Activated CD8-positive, alpha-beta memory T cell treated with anti-CD3 and anti-CD28 coated beads, Interleukin-2, amount 10 ng/mL, durations not matched to agents 7 days and 5 days (primary cell): Measurements from ENCODE around the gene ZNRD2. TPM values are rescaled to one million over a fixed set of nuclear protein-coding genes. Genes with fewer than 3 reads are reported as not detected.

Source experiments
- ATAC-seq: fragments of 150-1000 bp; cut with Tn5 transposase; one replicate; pipeline ENCODE4 v1.10.0; 2021; ENCODE audit warnings: moderate library complexity
- CTCF ChIA-PET: fragments of 350-600 bp; sonication (Branson Sonifier 250); formaldehyde crosslinking; loops from one replicate; lab custom pipeline; 2021; ENCODE audit warnings: antibody characterized with exemption; lab: Charles Lee
- DNase-seq: peaks from one replicate; pipeline ENCODE4 v3.0.0-alpha.2; 2020
- H3K27ac Mint-ChIP-seq: one replicate; pipeline ENCODE4 v1.8.0; 2021; ENCODE audit warnings: mild to moderate bottlenecking, mixed read lengths
- H3K27me3 Mint-ChIP-seq: one replicate; pipeline ENCODE4 v1.8.0; 2021; ENCODE audit warnings: mixed read lengths
- H3K36me3 Mint-ChIP-seq: one replicate; pipeline ENCODE4 v1.8.0; 2021; ENCODE audit warnings: mild to moderate bottlenecking, mixed read lengths
- H3K4me1 Mint-ChIP-seq: one replicate; pipeline ENCODE4 v1.8.0; 2021; ENCODE audit warnings: mixed read lengths
- H3K4me3 Mint-ChIP-seq: one replicate; pipeline ENCODE4 v1.8.0; 2021; ENCODE audit warnings: mild to moderate bottlenecking, moderate library complexity, mixed read lengths
- H3K9me3 Mint-ChIP-seq: one replicate; pipeline ENCODE4 v1.8.0; 2022; ENCODE audit warnings: low read depth, mixed read lengths
- total RNA-seq, 2 experiments: library from RNA; stranded (reverse); gene quantifications; one replicate each; pipeline ENCODE4 v1.2.3, GENCODE V29; 2021

ZNRD2 gene
- total RNA-seq, 2 experiments from 2014 or later = 42.1 to 45.5 TPM

DNA sequence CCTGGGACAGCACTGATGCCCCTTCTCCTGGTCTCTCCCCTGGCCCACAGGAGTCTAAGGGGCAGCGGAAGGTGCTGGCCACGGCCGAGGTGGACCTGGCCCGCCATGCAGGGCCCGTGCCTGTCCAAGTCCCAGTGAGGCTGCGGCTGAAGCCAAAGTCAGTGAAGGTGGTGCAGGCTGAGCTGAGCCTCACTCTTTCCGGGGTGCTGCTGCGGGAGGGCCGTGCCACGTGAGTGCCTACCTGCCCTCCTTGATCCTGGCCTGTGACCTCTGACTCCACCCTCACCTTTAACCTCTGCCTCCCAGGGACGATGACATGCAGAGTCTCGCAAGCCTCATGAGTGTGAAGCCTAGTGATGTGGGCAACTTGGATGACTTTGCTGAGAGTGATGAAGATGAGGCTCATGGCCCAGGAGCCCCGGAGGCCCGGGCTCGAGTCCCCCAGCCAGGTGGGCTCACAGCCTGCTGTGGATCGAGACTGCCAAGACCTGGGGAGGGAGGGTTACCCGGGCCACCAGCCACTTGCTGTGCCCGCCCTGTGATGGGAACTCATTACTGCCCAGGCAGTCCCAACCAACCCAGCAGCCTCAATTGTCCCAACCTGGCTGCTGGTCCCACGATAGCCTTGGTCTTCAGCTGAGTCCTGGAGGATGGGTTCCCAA lies 9.9 kb downstream of the ZNRD2 start:
- H3K4me1 Mint-ChIP-seq = peaks cover 39% of the 10 kb centered on the region
- H3K27ac Mint-ChIP-seq = no peak overlapping the region
- H3K36me3 Mint-ChIP-seq = peaks cover 28% of the 10 kb centered on the region
- H3K9me3 Mint-ChIP-seq = no peaks in the 10 kb centered on the region
- no peak for ATAC-seq
- DNase-seq = no peak
- no peak overlapping the region for H3K4me3 Mint-ChIP-seq
- CTCF ChIA-PET = interaction anchor here (1.6 to 7.1 kb wide), 2 partner anchors 10 to 39 kb away, joined by 6 to 172 read pairs; partner anchors contain the start of gene KCNK7
- H3K27me3 Mint-ChIP-seq = no peaks in the 10 kb centered on the region

- Mint-ChIP-seq H3K9me3 (no peaks in the 10 kb centered on the region), H3K36me3 (peaks cover 28% of the 10 kb centered on the region), H3K4me3 (no peak overlapping the region), H3K27me3 (no peaks in the 10 kb centered on the region), H3K27ac (no peak overlapping the region), H3K4me1 (peaks cover 35% of the 10 kb centered on the region)
- CTCF ChIA-PET = interaction anchor here (1.6 to 7.1 kb wide), 2 partner anchors 10 to 40 kb away, joined by 6 to 172 read pairs; partner anchors contain the start of gene KCNK7
- DNase-seq (no peak), ATAC-seq (no peak)
These were observed 10.5 kb downstream of the ZNRD2 start for GRCh38 chr11:65580756-65581155.

DNA sequence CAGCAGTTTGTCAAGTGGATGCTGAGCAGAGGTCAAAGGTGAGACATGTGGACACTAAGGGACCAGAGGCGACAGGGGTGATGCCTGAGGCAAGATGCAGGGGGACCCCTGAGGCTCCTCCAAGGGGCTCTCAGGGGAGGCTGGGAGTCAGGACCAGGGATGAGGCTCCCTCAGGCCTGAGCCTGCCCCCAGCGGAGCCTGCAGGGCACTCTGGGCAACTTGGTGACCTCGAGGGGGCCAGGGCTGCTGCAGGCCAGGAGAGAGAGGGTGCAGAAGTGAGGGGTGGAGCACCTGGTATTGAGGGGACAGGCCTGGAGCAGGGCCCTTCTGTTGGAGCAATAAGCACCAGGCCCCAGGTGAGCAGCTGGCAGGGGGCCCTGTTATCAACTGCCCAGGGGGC lies 11.7 kb downstream of the ZNRD2 start:
- Mint-ChIP-seq H3K36me3 (peaks cover 31% of the 10 kb centered on the region), H3K9me3 (no peaks in the 10 kb centered on the region), H3K27me3 (no peaks in the 10 kb centered on the region), H3K4me1 (peaks cover 47% of the 10 kb centered on the region), H3K4me3 (no peak overlapping the region), H3K27ac (peak overlapping the region; percentile 31)
- CTCF ChIA-PET = interaction anchor here (1.0 to 3.0 kb wide), 3 partner anchors 12 to 41 kb away, joined by 3 to 12 read pairs (median 6); no protein-coding TSS in a partner anchor
- no peak for DNase-seq
- no peak for ATAC-seq

GRCh38 chr11:65583589-65583988 lies 13.3 kb downstream of the ZNRD2 start:
- peaks cover 51% of the 10 kb centered on the region for H3K4me1 Mint-ChIP-seq
- CTCF ChIA-PET = interaction anchor here (1.0 to 3.0 kb wide), 2 partner anchors 11 kb away, joined by 6 to 12 read pairs; partner anchors contain the start of gene FAM89B
- no peaks in the 10 kb centered on the region for H3K27me3 Mint-ChIP-seq
- no peaks in the 10 kb centered on the region for H3K9me3 Mint-ChIP-seq
- no peak overlapping the region for H3K4me3 Mint-ChIP-seq
- peaks cover 31% of the 10 kb centered on the region for H3K36me3 Mint-ChIP-seq
- DNase-seq (no peak), ATAC-seq (no peak)
- peak overlapping the region; percentile 48 for H3K27ac Mint-ChIP-seq

DNA sequence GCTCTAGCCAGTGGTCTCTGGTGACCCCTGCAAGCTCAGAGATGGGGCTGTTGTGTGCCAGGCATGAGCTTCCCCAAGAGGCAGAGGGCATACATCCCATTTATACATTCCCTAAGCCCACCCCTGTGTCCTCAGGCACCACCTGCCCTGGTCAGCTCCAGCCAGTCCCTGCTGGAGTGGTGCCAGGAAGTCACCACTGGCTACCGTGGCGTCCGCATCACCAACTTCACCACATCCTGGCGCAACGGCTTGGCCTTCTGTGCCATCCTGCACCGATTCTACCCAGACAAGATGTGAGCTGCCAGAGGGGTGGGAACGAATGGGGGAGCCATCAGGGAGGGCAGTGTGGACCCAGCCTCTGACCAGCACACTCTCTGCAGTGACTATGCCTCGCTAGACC lies 13.8 kb downstream of the ZNRD2 start:
- Mint-ChIP-seq H3K36me3 (peaks cover 30% of the 10 kb centered on the region), H3K27me3 (no peaks in the 10 kb centered on the region), H3K9me3 (no peaks in the 10 kb centered on the region), H3K4me1 (peaks cover 53% of the 10 kb centered on the region), H3K27ac (no peak overlapping the region), H3K4me3 (no peak overlapping the region)
- DNase-seq (no peak), ATAC-seq (no peak)
- CTCF ChIA-PET = interaction anchor here (1.0 to 12.7 kb wide), 3 partner anchors 10 to 43 kb away, joined by 6 to 209 read pairs (median 12); partner anchors contain the start of gene FAM89B

- Mint-ChIP-seq H3K4me1 (peaks cover 55% of the 10 kb centered on the region), H3K27ac (no peak overlapping the region), H3K4me3 (no peak overlapping the region), H3K27me3 (no peaks in the 10 kb centered on the region), H3K36me3 (peaks cover 27% of the 10 kb centered on the region), H3K9me3 (no peaks in the 10 kb centered on the region)
- CTCF ChIA-PET = interaction anchor here (1.0 to 12.7 kb wide), 4 partner anchors 9 to 43 kb away, joined by 6 to 209 read pairs (median 78); partner anchors contain the start of genes FAM89B and ZNRD2
- DNase-seq = no peak
- no peak for ATAC-seq
These were observed 14.5 kb downstream of the ZNRD2 start for GRCh38 chr11:65584723-65585171.

DNA sequence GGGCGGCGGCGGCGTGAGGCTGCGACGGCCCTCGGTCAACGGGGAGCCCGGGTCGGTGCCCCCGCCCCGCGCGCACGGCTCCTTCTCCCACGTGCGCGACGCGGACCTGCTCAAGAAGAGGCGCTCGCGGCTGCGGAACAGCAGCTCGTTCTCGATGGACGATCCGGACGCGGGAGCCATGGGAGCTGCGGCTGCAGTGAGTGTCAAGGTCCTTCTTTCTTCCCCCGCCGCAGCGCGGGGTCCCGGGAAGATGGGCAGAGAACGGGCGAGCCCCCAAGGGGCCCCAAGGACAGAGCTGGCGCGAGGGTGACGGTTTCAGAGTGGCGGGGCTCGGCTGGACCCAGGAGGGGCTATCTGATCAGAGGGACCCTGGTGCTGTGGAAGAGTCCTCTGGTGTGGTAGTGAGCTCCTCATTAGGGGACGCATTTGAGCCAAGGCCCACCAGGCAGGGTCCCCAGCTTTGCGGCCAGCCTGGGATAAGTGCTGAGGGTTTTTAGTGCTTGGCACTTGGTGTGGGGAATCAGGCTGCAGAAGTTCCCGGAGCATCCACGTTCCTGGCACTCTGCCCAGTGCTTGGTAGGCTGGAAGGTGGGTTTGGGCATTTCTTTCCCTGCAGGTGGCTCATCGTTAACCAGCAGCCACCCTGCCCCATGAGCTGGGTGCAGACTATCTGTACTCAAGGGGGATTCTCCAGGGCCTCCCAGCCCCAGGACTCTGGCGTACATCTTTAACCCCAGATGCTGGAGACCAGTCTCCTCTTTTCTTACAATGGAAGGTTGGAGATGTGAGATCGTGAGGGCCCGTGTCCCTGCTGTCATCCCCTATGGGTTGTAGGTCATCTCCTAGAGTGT lies 15.3 kb downstream of the ZNRD2 start:
- no peak overlapping the region for H3K4me3 Mint-ChIP-seq
- H3K27ac Mint-ChIP-seq = peak overlapping the region; percentile 60
- DNase-seq (no peak), ATAC-seq (no peak)
- no peaks in the 10 kb centered on the region for H3K27me3 Mint-ChIP-seq
- peaks cover 27% of the 10 kb centered on the region for H3K36me3 Mint-ChIP-seq
- H3K4me1 Mint-ChIP-seq = peaks cover 57% of the 10 kb centered on the region
- CTCF ChIA-PET = interaction anchor here (0.7 to 12.7 kb wide), 6 partner anchors 8 to 404 kb away, joined by 3 to 209 read pairs (median 76); partner anchors contain the start of genes CAPN1, EHBP1L1, FAM89B and ZNRD2
- H3K9me3 Mint-ChIP-seq = no peaks in the 10 kb centered on the region

DNA sequence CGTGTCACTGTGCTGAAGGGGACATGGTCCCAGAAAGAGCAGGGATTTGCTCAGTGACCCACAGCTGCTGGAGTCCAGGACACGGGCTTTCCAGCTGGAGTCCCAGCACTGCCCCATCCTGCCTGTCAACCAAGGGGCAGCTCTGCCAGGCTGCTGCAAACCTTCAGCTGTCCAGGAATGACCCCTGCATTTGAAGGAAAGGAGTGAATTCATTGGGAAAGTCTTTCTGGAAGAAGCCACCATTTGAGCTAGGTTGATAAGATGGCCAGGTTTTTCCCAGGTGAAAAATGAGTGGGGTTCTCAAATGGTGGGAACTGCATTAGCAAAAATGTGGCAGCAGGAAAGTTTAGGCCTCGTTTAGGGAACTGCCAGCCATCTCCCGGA lies 16.0 kb downstream of the ZNRD2 start:
- H3K9me3 Mint-ChIP-seq = no peaks in the 10 kb centered on the region
- peak overlapping the region; percentile 60 for H3K27ac Mint-ChIP-seq
- H3K36me3 Mint-ChIP-seq = peaks cover 26% of the 10 kb centered on the region
- no peaks in the 10 kb centered on the region for H3K27me3 Mint-ChIP-seq
- peaks cover 57% of the 10 kb centered on the region for H3K4me1 Mint-ChIP-seq
- DNase-seq = no peak
- ATAC-seq = no peak
- no peak overlapping the region for H3K4me3 Mint-ChIP-seq
- CTCF ChIA-PET = interaction anchor here (0.7 to 12.7 kb wide), 7 partner anchors 8 to 404 kb away, joined by 3 to 209 read pairs (median 8); partner anchors contain the start of genes CAPN1, EHBP1L1, FAM89B and ZNRD2

- Mint-ChIP-seq H3K27me3 (no peaks in the 10 kb centered on the region), H3K9me3 (no peaks in the 10 kb centered on the region), H3K4me1 (peaks cover 57% of the 10 kb centered on the region), H3K4me3 (no peak overlapping the region), H3K27ac (peak overlapping the region; percentile 60), H3K36me3 (peaks cover 28% of the 10 kb centered on the region)
- CTCF ChIA-PET = interaction anchor here (0.7 to 12.7 kb wide), 10 partner anchors 9 to 723 kb away, joined by 3 to 209 read pairs (median 7); partner anchors contain the start of genes CAPN1, EHBP1L1, FAM89B and MAP3K11
- no peak for ATAC-seq
- DNase-seq = no peak
These were observed 16.4 kb downstream of the ZNRD2 start for GRCh38 chr11:65586676-65587075.

DNA sequence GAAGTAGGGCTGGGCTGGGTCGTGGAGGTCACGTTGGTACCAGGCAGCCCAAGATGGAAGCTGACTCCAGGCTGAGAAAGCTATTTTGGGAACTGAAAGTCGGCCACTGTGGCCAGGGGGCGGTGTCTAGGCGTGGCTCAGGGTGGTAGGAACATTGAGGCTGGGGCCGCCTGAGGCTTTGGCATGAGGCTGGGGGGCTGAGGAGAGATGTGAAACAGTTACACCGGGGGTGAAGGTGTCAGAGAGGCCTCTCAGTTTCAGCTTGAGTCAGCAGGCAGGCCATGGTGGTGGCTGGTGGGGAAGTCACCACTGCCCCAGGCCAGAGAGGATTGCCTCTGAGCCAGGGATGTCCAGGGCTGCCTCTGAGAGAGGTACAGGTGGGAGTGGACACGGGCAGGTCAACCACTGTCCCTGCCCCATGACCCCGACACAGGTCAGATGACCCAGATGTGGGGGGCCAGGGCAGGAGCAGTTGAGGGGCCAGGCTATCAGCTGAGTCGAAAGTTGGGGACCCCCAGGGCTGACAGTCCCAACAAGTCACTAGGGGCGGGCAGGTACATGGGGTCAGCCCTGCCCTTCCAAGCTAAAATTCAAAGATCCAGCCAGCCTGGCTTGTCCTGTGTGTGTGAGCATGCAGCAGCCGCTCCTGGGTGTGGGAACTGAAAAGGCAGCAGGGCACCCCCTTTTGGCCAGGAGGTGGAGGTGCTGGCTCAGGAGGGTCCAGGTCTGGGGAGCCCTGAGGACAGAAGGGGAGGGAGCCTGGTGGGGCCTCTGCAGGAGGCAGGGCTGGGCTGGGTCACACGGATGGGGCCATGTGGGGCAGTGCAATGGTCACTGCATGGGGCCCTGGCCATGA lies 18.1 kb downstream of the ZNRD2 start:
- peak; percentile 93 for DNase-seq
- Mint-ChIP-seq H3K4me1 (peaks cover 49% of the 10 kb centered on the region), H3K36me3 (peaks cover 24% of the 10 kb centered on the region), H3K27me3 (no peaks in the 10 kb centered on the region), H3K9me3 (no peaks in the 10 kb centered on the region), H3K27ac (peak overlapping the region; percentile 96), H3K4me3 (peak overlapping the region; percentile 37)
- CTCF ChIA-PET = interaction anchor here (0.6 to 12.7 kb wide), 25 partner anchors 9 to 729 kb away, joined by 3 to 209 read pairs (median 6); partner anchors contain the start of genes CDC42EP2, EHBP1L1, FAM89B and MAP3K11
- ATAC-seq = peak; percentile 85

GRCh38 chr11:65589444-65590239 lies 19.4 kb downstream of the ZNRD2 start:
- Mint-ChIP-seq H3K4me1 (peaks cover 42% of the 10 kb centered on the region), H3K9me3 (no peaks in the 10 kb centered on the region), H3K27ac (peak overlapping the region; percentile 96), H3K36me3 (peaks cover 17% of the 10 kb centered on the region), H3K27me3 (no peaks in the 10 kb centered on the region), H3K4me3 (no peak overlapping the region)
- peak; percentile 72 for DNase-seq
- CTCF ChIA-PET = interaction anchor here (1.0 to 12.7 kb wide), 14 partner anchors 12 to 170 kb away, joined by 3 to 209 read pairs (median 6); partner anchors contain the start of genes EHBP1L1, FAM89B, MAP3K11 and PCNX3
- ATAC-seq = no peak
